GM10847 (cell line): Measurements from ENCODE around the gene KCNA2.

ENCODE experiments used
- POLR2A ChIP-seq: IDR thresholded peaks from 2 replicates; pipeline ENCODE4 v1.6.1; 2011; ENCODE audit not compliant: insufficient read length; ENCODE audit errors: extremely low read depth

The KCNA2 gene

GRCh38 chr1:110596312-110596711, 9.8 kb downstream of the KCNA2 start:
- no peak for TF ChIP-seq POLR2A

GRCh38 chr1:110595353-110595710, 10.8 kb downstream of the KCNA2 start:
- TF ChIP-seq POLR2A: no peak

GRCh38 chr1:110594456-110595352, 11.5 kb downstream of the KCNA2 start:
- no peak for TF ChIP-seq POLR2A

- no peak for TF ChIP-seq POLR2A
Measured at GRCh38 chr1:110593902-110594301, 12.3 kb downstream of the KCNA2 start.

GRCh38 chr1:110591956-110592355, 14.2 kb downstream of the KCNA2 start:
- no peak for TF ChIP-seq POLR2A

- TF ChIP-seq POLR2A: no peak
Measured at GRCh38 chr1:110588991-110589390, 17.2 kb downstream of the KCNA2 start.

- TF ChIP-seq POLR2A: no peak
Measured at GRCh38 chr1:110588486-110588885, 17.7 kb downstream of the KCNA2 start.

- TF ChIP-seq POLR2A: no peak
Measured at GRCh38 chr1:110587906-110588305, 18.3 kb downstream of the KCNA2 start.

- no peak for TF ChIP-seq POLR2A
Measured at GRCh38 chr1:110585481-110585880, 20.7 kb downstream of the KCNA2 start.

GRCh38 chr1:110584045-110584444, 22.1 kb downstream of the KCNA2 start:
- no peak for TF ChIP-seq POLR2A

- no peak for TF ChIP-seq POLR2A
Measured at GRCh38 chr1:110583505-110583904, 22.7 kb downstream of the KCNA2 start.

- no peak for TF ChIP-seq POLR2A
Measured at GRCh38 chr1:110582378-110582777, 23.8 kb downstream of the KCNA2 start.

GRCh38 chr1:110581682-110582145, 24.4 kb downstream of the KCNA2 start:
- TF ChIP-seq POLR2A: no peak

- TF ChIP-seq POLR2A: no peak
Measured at GRCh38 chr1:110580244-110580643, 25.9 kb downstream of the KCNA2 start.

- TF ChIP-seq POLR2A: no peak
Measured at GRCh38 chr1:110579460-110579859, 26.7 kb downstream of the KCNA2 start.

- TF ChIP-seq POLR2A: no peak
Measured at GRCh38 chr1:110576441-110576840, 29.7 kb downstream of the KCNA2 start.

GRCh38 chr1:110573314-110573713, 32.8 kb downstream of the KCNA2 start:
- no peak for TF ChIP-seq POLR2A
